Spleen (tissue), 11 donors: ENCODE measurements around the gene SUDS3. TPM values are rescaled to one million over a fixed set of nuclear protein-coding genes. Genes with fewer than 3 reads are reported as not detected.
"Not testable (repeated sequence)": the region's sequence is repeated elsewhere in the genome, so short reads cannot be mapped to it uniquely, and the experiment has no call there.

Experiments
- DNase-seq: peaks from one replicate; pipeline ENCODE4 v3.0.0-alpha.2; 2020
- H3K27ac ChIP-seq, 8 donors: fragments of 200-600 bp; sonication (generic) in 7 of 8; 1 replicate in 4 of 8; 2 replicates in 4 of 8; pipeline versions ENCODE4 v1.5.0 to v1.8.0; 2016 to 2021; ENCODE audit warnings: inconsistent platforms in 4 of 8, mild to moderate bottlenecking in 4 of 8, moderate library complexity in 1 of 8
- H3K27me3 ChIP-seq, 7 donors: fragments of 200-600 bp; sonication (generic) in 6 of 7; replicated peaks in 1 of 7; 1 replicate in 4 of 7; 2 replicates in 3 of 7; pipeline versions ENCODE4 v1.5.0 to v1.8.0; 2016 to 2021; ENCODE audit warnings: inconsistent platforms in 3 of 7, mild to moderate bottlenecking in 1 of 7
- H3K36me3 ChIP-seq, 6 donors: fragments of 200-600 bp; sonication (generic) in 5 of 6; 1 replicate in 4 of 6; 2 replicates in 2 of 6; pipeline versions ENCODE4 v1.5.0 to v1.8.0; 2016 to 2021; ENCODE audit warnings: inconsistent platforms in 2 of 6
- H3K4me1 ChIP-seq, 6 donors: fragments of 200-600 bp; sonication (generic) in 5 of 6; 1 replicate in 3 of 6; 2 replicates in 3 of 6; pipeline versions ENCODE4 v1.5.0 to v1.8.0; 2016 to 2021; ENCODE audit warnings: inconsistent platforms in 3 of 6
- H3K4me3 ChIP-seq, 8 donors: fragments of 200-600 bp; sonication (generic) in 7 of 8; 1 replicate in 4 of 8; 2 replicates in 4 of 8; pipeline versions ENCODE4 v1.5.0 to v1.8.0; 2016 to 2021; ENCODE audit warnings: inconsistent platforms in 4 of 8, mild to moderate bottlenecking in 4 of 8, moderate library complexity in 2 of 8
- H3K9me3 ChIP-seq, 8 donors: fragments of 200-600 bp; sonication (generic) in 7 of 8; 1 replicate in 4 of 8; 2 replicates in 4 of 8; pipeline versions ENCODE4 v1.5.0 to v1.8.0; 2016 to 2021; ENCODE audit warnings: inconsistent platforms in 4 of 8
- POLR2A ChIP-seq, 3 donors: fragments of 450-650 bp; IDR thresholded peaks; one replicate each; pipeline ENCODE4 v1.5.1; 2017; ENCODE audit warnings: antibody characterized with exemption in 3 of 3, mild to moderate bottlenecking in 1 of 3
- POLR2AphosphoS5 ChIP-seq, 3 donors: sonication (generic); formaldehyde crosslinking; IDR thresholded peaks; one replicate each; pipeline ENCODE4 v1.5.1; 2017; ENCODE audit warnings: antibody characterized with exemption in 3 of 3
- WGBS, 5 donors: extraction: QIAGEN DNeasy Blood & Tissue Kit in 3 of 5; methylation state at CpG; one replicate each; pipeline versions ENCODE4 v1.1.5 to v1.1.7; 2013 to 2018; 5-methylcytosine and 5-hydroxymethylcytosine counted together
- intact Hi-C: fragments of 100-400 bp; cut with DNase I; formaldehyde crosslinking; loops from one replicate; pipeline ENCODE4 v1.15.0; 2023; ENCODE audit warnings: low total_unique reads
- polyA plus RNA-seq, 3 donors: library from polyadenylated mRNA; stranded (reverse); fragments of 200-250 nt; gene quantifications; one replicate each; pipeline ENCODE4 v1.2.1, GENCODE V29; 2013
- total RNA-seq, 7 donors: library from RNA; depleted of rRNA in 3 of 7; stranded (reverse); fragments of >200 nt in 3 of 7; fragmentation: NEBNext Ultra II Directional in 4 of 7; extraction: Animal tissue kit (Norgen Biotek cat#: 25700) in 4 of 7; gene quantifications; one replicate each; pipeline versions ENCODE4 v1.1.0 to v1.2.1, GENCODE V29; 2016 to 2021
- TF ChIP-seq, protein P1 (sequence below), 11 experiments: fragments of 200-600 bp in 7 of 11; fragments of 450-650 bp in 4 of 11; sonication (generic) in 4 of 11; IDR thresholded peaks in 8 of 11; conservative IDR thresholded peaks in 3 of 11; 1 replicate in 7 of 11; 2 replicates in 4 of 11; pipeline versions ENCODE4 v1.4.0 to v1.8.0; 2016 to 2021; ENCODE audit warnings: antibody characterized with exemption in 11 of 11, inconsistent platforms in 4 of 11, mild to moderate bottlenecking in 1 of 11
- donor health status: healthy with polysubstance abuse.
- donor health status: DM: no; HTN: no; CAD: no; lungs with moderate emphysema.
- donor health status: DM: no; HTN: no; CAD: no.
- donor health status: Bipolar disorder and iron deficiency.
- donor health status: healthy.
- donor health status: DM: no; HTN: no; CAD: no.
- donor health status: DM: yes; HTN: yes; CAD: no.

The SUDS3 gene
- total and polyA plus RNA-seq, 10 donors: 8.3 to 90.9 (median 28.3) TPM

DNA sequence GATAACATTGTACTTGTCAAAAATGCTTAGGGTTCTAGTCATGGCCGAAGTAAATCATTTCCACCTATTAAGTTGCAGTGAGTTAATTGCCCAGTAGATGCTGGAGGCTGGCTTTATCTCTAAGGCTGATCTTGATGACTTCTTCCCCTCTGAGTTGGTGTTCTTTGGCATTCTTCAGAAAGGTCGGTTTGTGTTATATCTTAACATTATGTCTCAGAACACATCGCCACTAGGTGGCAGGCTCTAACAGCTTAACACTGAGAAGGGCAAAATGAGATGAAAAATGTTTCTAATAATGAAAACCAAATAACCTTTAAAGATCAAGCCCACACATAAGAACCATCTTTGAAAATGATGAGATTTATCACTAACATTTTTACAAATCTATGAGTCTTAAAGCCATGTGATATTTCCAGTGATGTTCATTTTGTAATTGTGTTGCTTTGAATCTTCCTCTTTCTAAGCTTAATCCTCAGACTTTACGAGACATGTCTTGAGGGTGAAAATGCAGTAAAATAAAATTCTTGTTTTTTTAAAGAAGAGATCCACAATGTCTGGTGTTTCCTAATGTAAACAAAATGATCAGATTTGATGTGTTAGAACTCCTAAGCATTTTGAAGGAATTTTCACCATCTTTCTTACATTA lies 28.6 kb downstream of the SUDS3 start:
- DNase-seq: no peak
- intact Hi-C loops: loop anchor here (10.0 kb wide), 1 partner anchor 1140 kb away; no protein-coding TSS in a partner anchor

DNA sequence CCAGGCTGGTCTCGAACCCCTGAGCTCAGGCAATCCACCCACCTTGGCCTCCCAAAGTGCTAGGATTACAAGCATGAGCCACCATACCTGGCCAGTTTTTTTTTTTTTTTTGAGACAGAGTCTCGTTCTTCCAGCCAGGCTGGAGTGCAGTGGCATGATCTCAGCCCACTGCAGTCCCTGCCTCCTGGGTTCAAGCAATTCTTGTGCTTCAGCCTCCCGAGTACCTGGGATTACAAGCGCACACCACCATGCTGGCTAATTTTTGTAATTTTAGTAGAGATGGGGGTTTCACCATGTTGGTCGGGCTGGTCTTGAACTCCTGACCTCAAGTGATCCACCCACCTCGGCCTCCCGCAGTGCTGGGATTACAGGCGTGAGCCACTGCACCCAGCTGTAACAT lies 31.9 kb downstream of the SUDS3 start:
- H3K4me3 ChIP-seq, DNase-seq, H3K9me3 ChIP-seq, H3K27me3 ChIP-seq, H3K4me1 ChIP-seq, H3K27ac ChIP-seq: not testable (repeated sequence)
- peaks cover 12 to 100% (median 81%) of the 10 kb centered on the region in 6 donors for H3K36me3 ChIP-seq
- intact Hi-C loops: loop anchor here (10.0 kb wide), 1 partner anchor 1137 kb away; no protein-coding TSS in a partner anchor
- 84 to 97% (median 93%) methylated on average over 8 of the region's 8 CpGs for WGBS, 5 donors

More for the DNA sequence above, 28.6 kb downstream of the SUDS3 start:
- H3K4me1 ChIP-seq: no peaks in the 10 kb centered on the region
- H3K27ac ChIP-seq: no peak overlapping the region
- peaks cover 0 to 100% (median 76%) of the 10 kb centered on the region in 6 donors for H3K36me3 ChIP-seq
- H3K4me3 ChIP-seq: no peak overlapping the region
- H3K9me3 ChIP-seq: no peaks in the 10 kb centered on the region
- no peaks in the 10 kb centered on the region for H3K27me3 ChIP-seq
- 39 to 45% (median 43%) methylated on average over 4 of the region's 4 CpGs for WGBS, 5 donors
- TF ChIP-seq, protein P1, sequence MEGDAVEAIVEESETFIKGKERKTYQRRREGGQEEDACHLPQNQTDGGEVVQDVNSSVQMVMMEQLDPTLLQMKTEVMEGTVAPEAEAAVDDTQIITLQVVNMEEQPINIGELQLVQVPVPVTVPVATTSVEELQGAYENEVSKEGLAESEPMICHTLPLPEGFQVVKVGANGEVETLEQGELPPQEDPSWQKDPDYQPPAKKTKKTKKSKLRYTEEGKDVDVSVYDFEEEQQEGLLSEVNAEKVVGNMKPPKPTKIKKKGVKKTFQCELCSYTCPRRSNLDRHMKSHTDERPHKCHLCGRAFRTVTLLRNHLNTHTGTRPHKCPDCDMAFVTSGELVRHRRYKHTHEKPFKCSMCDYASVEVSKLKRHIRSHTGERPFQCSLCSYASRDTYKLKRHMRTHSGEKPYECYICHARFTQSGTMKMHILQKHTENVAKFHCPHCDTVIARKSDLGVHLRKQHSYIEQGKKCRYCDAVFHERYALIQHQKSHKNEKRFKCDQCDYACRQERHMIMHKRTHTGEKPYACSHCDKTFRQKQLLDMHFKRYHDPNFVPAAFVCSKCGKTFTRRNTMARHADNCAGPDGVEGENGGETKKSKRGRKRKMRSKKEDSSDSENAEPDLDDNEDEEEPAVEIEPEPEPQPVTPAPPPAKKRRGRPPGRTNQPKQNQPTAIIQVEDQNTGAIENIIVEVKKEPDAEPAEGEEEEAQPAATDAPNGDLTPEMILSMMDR (IDR thresholded peaks at IDR 0.05 in 8 of 11, conservative IDR thresholded peaks at IDR 0.05 in 3 of 11): peak in 8 of 11 experiments; percentile 40 to 66 (median 55)
- TF ChIP-seq POLR2A (IDR thresholded peaks at IDR 0.05): no peak

- Histone ChIP-seq H3K27me3 (no peaks in the 10 kb centered on the region), H3K36me3 (peaks cover 12 to 100% (median 82%) of the 10 kb centered on the region in 6 donors), H3K27ac (no peak overlapping the region), H3K4me1 (no peaks in the 10 kb centered on the region), H3K9me3 (peaks cover 0 to 7% (median 0%) of the 10 kb centered on the region in 8 donors), H3K4me3 (no peak overlapping the region)
- intact Hi-C loops: loop anchor here (10.0 kb wide), 1 partner anchor 1135 kb away; no protein-coding TSS in a partner anchor
- DNase-seq: no peak
- TF ChIP-seq POLR2AphosphoS5 (IDR thresholded peaks at IDR 0.05) (no peak), POLR2A (IDR thresholded peaks at IDR 0.05) (no peak)
- TF ChIP-seq, protein P1 (IDR thresholded peaks at IDR 0.05 in 8 of 11, conservative IDR thresholded peaks at IDR 0.05 in 3 of 11): no peak
- WGBS, 5 donors: 89 to 96% (median 94%) methylated on average over 2 of the region's 2 CpGs
Observed at GRCh38 chr12:118409834-118410233, 33.5 kb downstream of the SUDS3 start.

DNA sequence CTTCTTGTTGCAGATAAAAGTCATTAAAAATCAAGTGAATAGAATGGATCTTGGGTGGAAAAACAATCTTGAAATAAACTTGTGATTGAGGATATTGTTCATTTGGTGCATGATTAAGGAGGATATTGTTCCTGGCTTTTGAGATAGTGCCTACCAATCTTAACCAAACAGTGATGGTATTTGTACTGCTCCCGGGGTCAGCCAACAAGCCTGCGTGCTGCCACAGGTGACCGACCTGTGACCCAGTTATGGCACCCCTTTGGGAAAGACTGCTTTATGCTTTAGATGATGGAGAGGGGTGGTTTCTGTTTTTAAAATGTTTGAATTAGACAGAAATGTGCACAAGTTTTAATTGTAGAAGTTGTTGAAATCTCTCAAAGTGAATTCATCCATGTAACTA lies 41.6 kb downstream of the SUDS3 start:
- 92 to 97% (median 95%) methylated on average over 3 of the region's 3 CpGs for WGBS, 5 donors
- no peak overlapping the region for H3K27ac ChIP-seq
- peaks cover 3 to 63% (median 40%) of the 10 kb centered on the region in 6 donors for H3K36me3 ChIP-seq
- H3K9me3 ChIP-seq: peaks cover 0 to under 1% (median 0%) of the 10 kb centered on the region in 8 donors
- no peaks in the 10 kb centered on the region for H3K4me1 ChIP-seq
- DNase-seq: no peak
- H3K4me3 ChIP-seq: no peak overlapping the region
- intact Hi-C loops: no loop called here
- TF ChIP-seq, protein P1 (IDR thresholded peaks at IDR 0.05 in 8 of 11, conservative IDR thresholded peaks at IDR 0.05 in 3 of 11): no peak
- TF ChIP-seq POLR2AphosphoS5 (IDR thresholded peaks at IDR 0.05): no peak
- no peak for TF ChIP-seq POLR2A (IDR thresholded peaks at IDR 0.05)
- H3K27me3 ChIP-seq: no peaks in the 10 kb centered on the region
